HUDEP-2 (cell line): ENCODE measurements around the gene GNAI1.

ENCODE experiments used
- DNase-seq, 76 experiments: peaks; one replicate each; lab custom pipeline; 2025; ENCODE audit not compliant: unreplicated experiment in 76 of 76; lab: John Stamatoyannopoulos, UW

GNAI1 gene

GRCh38 chr7:80131675-80132435 is 2.8 kb upstream of the GNAI1 start:
- DNase-seq: no peak

GRCh38 chr7:80132594-80132993 is 2.0 kb upstream of the GNAI1 start:
- no peak for DNase-seq

- no peak for DNase-seq
These were observed 1.1 kb upstream of the GNAI1 start for GRCh38 chr7:80133361-80134114.

GRCh38 chr7:80134115-80134535 is 506 bp upstream of the GNAI1 start:
- no peak for DNase-seq

- peak in 1 of 76 experiments; percentile 2 for DNase-seq
These were observed 876 bp downstream of the GNAI1 start for GRCh38 chr7:80135309-80136104.

GRCh38 chr7:80136261-80137055 is 1.8 kb downstream of the GNAI1 start:
- no peak for DNase-seq

GRCh38 chr7:80137410-80137809 is 2.8 kb downstream of the GNAI1 start:
- no peak for DNase-seq

GRCh38 chr7:80139236-80139635 is 4.6 kb downstream of the GNAI1 start:
- no peak for DNase-seq

GRCh38 chr7:80140388-80140787 is 5.8 kb downstream of the GNAI1 start:
- DNase-seq: no peak

- DNase-seq: no peak
These were observed 6.7 kb downstream of the GNAI1 start for GRCh38 chr7:80141376-80141775.

GRCh38 chr7:80142853-80143580 is 8.4 kb downstream of the GNAI1 start:
- DNase-seq: no peak

- DNase-seq: no peak
These were observed 11.3 kb downstream of the GNAI1 start for GRCh38 chr7:80145780-80146422.

GRCh38 chr7:80146545-80147182 is 12.0 kb downstream of the GNAI1 start:
- DNase-seq: no peak

GRCh38 chr7:80147543-80148391 is 13.1 kb downstream of the GNAI1 start:
- no peak for DNase-seq

GRCh38 chr7:80150611-80151273 is 16.1 kb downstream of the GNAI1 start:
- DNase-seq: no peak

GRCh38 chr7:80151274-80151665 is 16.6 kb downstream of the GNAI1 start:
- DNase-seq: no peak

- no peak for DNase-seq
These were observed 18.8 kb downstream of the GNAI1 start for GRCh38 chr7:80153446-80153845.
